ENCODE measurements around the gene RPA1. TPM values are rescaled to one million over a fixed set of nuclear protein-coding genes. Genes with fewer than 3 reads are reported as not detected.

Gene RPA1
- total RNA-seq, 1 donor from 2014 or later: 85.6 TPM

DNA sequence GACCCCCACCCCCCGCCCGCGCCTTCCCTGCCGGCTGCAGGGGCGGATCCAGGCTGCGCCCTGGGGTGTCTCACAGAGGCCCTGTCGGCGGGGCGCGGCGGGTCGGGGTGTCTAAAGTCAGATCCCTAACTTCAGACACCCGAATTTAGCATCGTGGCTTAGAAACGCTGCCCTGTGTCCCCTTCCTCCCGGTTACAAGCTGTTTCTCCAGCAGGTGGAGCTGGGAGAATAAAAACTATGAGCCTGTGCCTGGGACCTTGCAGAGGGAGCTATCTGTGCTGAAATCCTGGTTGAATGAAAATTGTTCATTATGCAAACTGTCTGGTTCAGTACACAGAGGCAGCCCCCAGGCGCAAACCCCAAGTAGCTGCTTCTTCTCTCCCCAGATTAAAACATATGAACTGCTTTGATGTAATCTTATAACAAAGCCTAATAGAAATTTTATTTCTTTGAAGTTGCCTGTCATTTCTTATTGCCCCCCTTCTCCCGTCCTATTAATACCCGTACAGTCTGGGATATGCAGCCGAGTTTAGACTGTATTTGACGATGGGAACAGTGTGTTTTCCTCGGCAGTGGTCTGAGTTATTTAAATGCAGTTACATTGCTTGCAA lies 79.0 kb downstream of the RPA1 start:
- DNase-seq (ENCODE audit: low spot score): peak; percentile 71

DNA sequence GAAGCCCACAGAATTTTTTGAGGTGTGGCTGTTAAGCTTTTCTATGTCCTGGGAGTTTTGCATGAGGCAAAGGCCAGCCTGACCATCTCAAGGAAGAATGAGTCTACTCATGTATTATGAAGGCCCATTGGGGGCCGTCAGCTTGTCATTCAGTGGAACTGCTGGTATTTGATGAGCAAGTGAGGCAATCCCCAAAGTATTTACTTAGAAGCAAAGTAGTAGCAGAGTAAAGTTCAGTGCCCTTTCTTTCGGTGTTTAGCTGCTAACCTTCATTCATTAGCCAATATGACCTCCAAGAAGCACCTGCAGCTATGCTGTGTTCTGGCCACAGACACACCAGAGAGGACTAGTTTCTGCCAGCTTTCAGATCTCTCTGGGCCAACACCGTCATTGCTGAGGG lies 80.2 kb downstream of the RPA1 start:
- DNase-seq (ENCODE audit: low spot score): no peak

DNA sequence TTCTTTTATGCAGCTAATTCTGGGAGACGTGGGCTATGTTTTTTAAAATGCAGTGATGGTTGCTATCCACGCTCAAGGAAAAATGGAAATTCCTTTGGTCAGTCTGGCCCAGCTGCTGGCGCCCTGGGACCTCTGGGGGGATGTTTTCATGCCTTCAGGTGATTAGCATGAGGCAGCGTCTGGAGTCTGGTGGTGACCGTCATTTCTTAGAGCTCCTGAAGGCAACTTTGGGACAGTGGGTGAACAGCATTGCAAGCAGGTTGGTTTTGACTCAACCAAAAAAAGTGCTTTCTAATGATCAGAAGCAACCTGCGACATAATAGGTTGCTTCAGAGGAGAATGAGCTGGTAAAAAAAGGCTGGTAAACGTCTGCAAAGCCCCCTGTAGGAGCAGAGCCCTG lies 82.3 kb downstream of the RPA1 start:
- no peak for DNase-seq (ENCODE audit: low spot score)

DNA sequence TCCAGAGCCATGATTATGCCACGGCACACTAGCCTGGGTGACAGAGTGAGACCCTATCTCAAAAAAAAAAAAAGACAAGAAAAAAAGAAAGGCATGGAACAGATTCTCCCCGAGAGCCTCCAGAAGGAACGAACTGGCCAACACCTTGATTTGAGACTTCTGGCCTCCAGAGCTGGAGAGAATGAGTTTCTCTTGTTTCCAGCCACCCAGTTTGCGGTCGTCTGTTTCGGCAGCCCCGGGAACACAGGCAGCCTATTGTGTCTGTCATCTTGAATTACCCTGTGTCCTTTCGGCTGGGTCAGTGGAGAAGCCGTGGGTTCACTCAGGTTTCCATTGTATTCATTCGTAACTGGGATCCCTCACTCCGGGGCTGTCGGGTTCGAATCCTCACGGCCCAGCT lies 83.9 kb downstream of the RPA1 start:
- DNase-seq (ENCODE audit: low spot score): no peak

DNA sequence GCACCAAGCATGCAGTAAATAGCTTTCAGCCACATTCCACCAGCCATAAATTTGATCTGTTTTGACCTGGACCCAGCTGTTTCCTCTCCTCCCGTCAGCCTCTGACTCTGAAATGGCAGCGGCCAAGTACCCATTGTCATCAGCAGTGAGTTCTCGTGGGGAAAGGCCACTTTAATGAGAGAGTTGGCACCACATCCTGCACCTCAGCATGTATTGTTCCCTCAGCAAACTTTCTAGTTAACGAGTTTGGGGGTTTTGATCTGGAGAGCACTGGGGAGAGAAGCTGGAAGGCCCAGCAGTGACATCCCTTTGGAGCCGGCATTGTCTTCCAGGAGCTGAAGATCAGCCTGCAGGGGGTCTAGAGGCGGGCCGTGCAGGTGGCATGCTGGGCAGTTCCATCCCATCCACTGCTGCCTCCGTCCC lies 84.9 kb downstream of the RPA1 start:
- DNase-seq (ENCODE audit: low spot score): no peak

DNA sequence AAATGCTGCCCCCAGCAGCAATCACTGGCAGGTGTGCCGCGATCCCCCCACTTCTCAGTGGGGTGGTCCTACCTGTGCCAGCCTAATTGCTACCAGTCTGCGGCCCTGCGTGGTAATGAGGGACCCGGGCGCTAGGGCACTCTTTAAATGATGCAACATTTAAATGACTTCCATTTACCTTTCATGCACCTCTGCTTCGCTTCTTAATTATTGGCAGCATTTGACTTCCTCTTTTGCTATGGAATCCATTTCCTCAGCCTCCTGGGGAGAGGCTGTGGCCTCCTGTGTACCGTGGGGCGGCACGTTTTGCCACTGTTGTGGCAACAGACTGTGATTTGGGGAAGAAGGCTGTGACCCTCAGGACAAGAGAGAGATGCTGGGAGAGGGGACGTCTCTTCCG lies 86.1 kb downstream of the RPA1 start:
- no peak for DNase-seq (ENCODE audit: low spot score)

DNA sequence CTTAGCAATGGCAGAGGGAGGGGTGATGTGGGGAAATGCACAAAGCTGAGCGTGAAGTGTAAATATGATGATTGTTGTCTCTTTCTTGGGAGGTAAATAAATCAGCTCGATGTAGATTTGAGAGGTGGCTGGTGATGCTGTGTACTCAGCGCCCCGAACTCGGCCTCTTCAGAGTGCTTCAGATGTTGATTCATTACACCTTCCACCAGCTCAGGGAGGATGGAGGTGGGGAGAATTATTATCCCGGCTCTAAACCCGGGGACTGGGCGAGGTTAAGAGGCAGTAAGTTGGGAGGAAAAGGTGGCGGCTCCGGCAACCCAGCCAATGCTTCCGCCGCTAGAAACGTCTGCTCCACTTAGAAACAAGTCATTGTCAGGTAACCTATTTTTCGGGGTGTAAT lies 86.5 kb downstream of the RPA1 start:
- DNase-seq (ENCODE audit: low spot score): no peak

DNA sequence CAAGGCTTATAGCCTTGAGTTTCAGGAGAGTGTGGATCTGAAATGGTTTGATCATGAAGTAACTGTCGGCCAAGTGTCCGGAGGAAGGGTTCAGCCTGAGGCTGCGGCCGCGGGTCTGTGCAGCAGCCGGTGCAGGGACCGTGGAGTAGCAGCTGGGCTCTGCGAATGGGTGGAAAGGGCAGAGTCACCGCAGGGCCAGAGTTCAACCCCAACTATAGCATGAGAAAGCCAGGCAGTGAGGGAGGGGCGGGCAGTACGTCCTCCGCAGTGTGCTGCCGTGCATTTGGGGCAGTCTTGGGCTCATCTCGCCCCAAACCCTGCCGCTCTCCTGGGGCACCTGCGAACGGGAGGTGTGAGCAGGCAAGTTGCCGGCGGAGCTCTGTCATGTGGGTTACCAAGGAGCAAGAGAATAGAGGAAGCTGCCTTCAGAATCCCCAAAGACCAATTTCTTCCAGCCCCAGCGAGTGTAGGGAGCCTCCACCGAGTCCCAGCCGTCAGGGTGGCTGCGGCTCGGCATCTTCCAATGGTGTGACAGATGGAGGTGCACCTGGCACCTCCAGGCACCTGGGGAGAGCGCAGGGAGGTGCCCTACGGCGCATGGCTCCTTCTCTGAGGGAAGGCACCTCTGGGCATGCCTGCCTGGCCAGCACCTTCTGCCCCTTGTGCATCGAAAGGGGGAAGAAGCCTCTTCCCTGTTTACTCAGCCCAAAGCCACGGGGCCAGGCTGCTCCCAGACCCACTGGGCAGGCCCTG lies 87.3 kb downstream of the RPA1 start:
- no peak for DNase-seq (ENCODE audit: low spot score)

DNA sequence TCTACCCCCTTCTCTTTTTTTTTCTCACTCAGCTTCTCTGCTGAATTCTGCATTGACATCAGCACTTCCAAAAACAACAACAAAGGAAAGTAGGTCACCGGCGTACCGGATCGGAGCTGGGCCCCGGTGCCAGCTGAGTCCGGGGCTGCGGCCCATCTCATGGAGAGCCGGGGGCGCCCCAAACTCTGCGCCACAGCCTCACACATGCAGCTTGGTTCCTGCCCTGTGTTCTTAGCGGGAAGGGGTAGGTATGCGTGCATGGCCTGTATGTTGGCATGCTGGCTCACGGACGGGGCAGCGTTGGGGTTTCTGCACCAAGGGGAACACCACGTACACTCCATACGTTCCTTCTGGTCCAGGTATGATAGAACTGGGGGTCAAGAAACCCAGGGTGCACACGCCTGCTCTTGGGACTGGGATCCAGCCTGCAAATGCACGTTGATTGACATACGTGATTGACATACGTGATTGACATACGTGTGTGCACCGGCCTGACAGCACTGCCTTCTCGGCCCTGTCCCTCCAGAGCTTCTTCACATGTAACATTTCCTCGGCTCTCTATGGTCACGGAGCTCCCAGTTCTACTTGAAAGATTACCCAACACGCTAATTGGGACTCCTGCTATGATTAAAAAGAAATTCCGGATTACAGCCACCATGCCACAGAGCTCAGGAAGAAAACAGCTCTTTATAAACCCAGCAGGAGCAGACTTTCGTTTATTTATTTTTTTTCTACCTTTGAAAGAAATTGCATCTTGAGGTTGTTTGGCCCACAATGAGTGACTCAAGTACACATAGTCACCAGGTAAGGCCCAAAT lies 88.7 kb downstream of the RPA1 start:
- no peak for DNase-seq (ENCODE audit: low spot score)

DNA sequence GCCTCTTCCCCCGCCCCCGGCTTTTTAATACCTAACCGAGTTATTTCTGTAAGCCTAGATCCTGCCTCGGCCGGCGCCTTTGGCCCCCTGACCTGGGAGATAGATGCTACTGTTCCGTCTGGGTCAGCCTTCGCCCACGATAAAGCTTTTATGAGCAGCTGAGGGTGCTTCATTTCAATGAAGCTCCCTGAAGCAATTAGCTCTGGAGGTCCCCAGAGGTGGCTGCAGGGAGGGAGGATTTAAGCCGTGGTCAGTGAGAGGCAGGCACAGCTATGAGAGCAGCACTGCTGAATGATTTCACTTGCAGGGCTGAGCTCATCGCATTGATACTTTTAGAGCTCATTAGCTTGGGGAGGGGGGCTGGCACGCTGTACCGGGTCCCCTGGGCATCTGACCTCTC lies 89.4 kb downstream of the RPA1 start:
- DNase-seq (ENCODE audit: low spot score): no peak

DNA sequence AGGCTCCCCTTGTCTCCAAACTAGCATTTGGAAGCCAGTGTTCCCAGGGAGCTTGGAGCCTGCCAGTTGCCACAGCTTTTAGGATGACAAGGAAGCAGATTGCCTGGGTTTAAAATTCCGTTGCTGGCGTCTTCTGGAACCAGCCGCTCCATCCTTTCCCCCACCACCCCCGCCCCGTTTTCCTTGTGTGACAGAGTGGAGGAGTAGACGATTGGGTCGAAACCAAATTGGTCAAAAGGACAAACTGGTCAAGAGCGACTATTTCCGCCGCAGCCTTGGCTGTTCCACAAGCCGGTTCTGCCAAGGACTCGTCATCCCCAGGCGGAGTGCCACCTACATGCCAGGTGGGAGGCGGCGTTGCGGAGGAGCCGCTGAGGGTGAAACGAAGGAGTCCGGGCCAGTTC lies 91.1 kb downstream of the RPA1 start:
- no peak for DNase-seq (ENCODE audit: low spot score)

DNA sequence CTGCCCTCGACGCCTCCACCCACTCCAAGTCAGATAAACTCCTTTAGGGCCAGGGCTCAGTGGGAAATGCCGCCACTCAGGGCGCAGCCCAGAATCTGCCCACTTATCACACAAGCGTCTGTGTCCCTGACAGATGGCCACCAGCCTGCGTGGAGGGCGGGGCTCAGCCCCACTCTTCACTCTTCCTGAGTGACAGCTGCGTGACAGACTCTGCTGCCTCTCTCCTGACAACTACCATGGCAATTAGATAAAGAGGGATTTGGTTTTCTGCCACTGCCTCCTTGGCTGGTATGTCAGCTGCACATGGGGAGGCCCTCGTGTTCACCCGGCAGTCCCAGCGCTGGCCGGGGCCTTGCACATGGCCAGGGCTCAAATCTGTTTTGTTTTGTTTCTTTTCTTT lies 99.2 kb downstream of the RPA1 start:
- DNase-seq (ENCODE audit: low spot score): no peak

DNA sequence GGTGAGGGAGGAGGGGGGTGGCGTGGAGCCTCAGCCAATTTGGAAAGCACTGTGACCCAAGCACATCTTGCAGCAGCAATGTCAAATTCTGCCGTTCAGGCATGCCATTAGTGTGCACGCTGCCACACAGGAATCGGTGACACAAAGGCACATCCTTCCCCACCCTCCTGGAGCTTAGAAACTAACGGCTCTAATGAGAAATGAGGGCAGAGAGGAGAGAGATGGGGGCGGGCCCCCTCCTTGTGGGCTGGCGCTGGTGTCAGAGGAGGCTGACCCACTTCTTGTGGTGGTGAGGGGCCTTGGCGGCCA lies 100.5 kb downstream of the RPA1 start:
- DNase-seq (ENCODE audit: low spot score): no peak

DNA sequence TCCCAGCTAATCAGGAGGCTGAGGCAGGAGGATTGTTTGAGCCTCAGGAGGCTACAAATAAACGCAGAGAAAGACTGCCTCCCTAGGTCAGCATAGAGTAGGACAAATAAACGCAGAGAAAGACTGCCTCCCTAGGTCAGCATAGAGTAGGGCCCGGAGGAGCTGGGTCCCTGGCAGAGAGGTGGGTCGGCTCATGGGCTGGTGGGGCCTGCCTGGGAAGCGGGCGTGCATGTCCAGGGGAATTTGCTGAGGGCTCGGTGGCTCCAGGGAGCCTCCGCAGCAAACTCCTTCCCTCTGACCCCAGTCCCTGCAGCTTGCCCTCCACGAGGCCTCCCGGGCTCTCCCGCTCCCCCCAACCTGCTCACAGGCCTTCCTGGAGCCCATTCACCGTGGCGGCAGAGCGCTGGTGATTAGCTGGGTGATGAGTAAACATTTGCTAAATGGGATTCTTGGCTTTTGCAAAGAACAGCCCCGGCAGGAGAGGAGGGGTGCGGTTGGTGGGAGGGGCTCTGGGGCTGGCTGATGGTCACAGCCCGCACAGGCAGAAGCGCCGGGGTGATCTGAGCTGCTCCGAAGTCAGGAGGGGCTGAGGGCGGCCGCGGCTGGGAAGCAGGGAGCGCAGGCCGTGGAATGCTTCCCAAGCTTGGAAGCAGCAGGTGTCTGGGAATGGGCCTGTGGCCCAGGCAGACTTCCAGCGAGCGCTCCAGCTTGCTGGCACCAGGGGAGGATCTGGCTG lies 102.2 kb downstream of the RPA1 start:
- no peak for DNase-seq (ENCODE audit: low spot score)

DNA sequence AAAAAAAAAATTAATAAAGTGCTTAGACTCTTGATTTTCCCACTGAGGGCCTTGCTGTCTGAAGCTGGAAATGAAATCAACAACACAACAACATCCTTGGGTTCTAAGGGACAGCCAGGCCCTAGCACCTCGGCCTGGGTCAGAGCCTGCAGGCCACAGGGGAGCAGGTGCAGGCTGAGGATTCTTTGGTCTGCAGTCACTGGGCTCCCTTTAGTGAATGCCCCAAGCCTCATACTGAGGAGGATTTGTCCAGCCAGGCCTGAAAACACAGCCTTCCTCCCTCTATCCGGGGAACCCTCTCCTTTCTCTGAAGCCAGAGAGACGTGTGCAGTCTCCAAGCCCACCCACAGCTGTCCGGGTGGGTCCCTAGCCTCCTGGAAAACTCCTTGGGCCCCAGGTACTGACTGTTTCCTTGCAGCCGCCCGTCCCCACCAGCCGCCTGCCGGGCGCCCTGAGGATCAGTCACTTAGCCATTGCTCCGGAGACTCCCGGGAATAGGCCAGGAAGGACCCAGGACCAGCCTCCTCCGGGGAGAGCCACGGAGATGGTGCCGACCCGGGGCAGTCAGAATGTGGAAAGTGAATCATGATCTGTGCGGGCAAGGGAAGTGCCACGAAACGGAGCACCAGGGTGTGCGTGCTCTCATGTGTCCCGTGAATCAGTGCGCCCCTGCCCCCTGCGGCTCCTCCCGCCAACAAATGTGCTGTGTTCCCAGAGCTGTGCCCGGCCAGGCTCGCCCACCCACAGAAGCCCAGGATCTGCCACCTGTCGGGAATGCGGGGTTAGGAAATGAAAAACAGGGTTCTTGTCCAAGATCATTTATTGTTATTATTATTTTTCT lies 104.3 kb downstream of the RPA1 start:
- no peak for DNase-seq (ENCODE audit: low spot score)

DNA sequence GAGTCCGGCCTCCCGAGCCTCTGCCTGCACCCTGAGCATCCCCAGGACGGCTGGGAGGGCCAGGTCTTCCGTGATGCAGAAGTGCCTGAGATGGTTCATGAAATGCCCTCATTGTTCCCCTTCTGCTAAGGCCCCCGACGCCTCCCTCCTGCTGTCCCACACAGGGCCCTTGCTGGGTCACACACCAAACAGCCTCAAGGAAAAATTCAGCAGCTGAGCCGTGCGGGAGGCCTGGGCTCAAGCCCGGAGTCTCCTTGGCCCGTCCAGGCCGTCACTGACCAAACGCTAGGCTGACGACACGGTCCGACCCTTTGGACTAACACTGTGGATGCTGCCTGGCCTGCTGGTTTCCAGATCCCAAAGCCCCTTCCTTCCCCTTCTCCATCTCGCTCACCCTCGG lies 105.1 kb downstream of the RPA1 start:
- DNase-seq (ENCODE audit: low spot score): no peak

DNA sequence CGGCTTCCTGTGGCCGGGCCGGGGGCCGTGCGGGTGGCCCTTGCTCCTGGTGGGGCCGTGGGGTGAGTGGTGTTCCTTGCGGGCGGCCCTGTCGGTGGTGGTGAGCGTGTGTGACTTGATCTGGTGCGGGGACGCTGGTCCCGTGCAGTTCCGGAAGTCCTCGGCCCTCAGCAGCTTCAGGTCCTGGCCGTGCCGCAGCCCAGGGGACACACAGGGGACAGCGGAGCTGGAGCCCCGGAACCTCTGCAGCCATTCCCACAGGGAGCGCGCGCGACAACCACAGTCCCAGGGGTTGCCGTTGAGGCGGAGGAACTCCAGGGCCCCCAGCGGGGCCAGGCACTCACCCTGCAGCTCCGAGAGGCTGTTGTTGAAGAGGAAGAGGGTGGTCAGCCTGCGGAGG lies 107.0 kb downstream of the RPA1 start:
- no peak for DNase-seq (ENCODE audit: low spot score)

DNA sequence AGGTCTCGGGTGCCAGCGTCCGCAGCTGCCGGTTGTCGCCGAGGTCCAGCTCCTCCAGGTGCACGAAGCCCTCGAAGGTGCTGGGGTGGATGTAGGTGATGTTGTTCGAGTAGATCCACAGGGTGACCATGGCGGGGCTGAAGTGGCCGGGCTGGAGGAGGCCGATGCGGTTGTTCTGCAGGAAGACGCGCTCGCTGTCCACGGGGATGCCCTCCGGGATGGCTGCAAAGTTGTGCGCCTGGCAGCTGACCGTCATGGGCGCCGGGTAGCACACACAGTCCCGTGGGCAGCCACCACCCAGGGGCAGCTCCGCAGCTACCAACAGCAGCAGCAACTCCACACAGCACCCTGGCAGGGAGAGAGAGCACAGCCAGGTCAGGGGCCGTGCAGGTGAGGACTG lies 107.7 kb downstream of the RPA1 start:
- DNase-seq (ENCODE audit: low spot score): no peak

DNA sequence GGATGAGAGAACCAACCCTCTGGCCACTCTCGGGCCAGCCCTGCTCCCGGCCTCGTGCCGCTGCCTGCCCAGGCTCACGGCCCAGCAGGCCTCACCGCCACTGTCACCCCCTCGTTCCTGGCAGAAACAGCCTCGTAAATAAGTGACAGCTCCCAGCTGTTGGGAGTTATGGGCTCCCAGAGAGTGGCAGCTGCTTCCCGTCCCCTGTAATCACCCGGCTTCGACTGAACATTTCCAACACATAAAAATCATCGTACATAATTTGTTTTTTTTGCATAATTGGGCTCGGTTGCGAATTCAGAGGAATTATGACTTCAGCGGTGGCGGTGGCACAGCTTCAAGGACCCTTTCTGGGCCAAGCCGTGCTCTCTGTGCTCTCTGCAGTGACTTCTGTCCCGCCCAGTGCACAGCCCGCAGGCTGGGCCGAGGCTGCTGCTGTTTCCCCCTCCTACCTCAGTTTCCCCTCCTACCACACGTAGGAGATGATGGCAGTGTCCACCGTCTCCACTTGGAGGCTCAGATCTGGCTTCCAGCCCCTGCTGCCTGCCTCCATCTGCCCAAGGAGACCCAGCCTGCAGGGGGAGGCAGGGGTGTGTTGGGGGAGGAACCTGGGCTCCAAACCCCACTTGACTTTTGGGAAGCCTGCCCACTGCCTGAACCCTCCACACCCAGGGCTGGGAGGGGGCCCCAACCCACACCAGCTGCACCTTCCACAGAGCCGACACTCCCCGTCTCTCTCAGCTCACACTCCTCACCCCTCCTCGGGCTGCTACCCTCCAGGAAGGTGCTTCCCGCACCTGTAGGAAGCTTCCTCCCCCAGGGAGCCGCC lies 110.4 kb downstream of the RPA1 start:
- DNase-seq (ENCODE audit: low spot score): no peak

DNA sequence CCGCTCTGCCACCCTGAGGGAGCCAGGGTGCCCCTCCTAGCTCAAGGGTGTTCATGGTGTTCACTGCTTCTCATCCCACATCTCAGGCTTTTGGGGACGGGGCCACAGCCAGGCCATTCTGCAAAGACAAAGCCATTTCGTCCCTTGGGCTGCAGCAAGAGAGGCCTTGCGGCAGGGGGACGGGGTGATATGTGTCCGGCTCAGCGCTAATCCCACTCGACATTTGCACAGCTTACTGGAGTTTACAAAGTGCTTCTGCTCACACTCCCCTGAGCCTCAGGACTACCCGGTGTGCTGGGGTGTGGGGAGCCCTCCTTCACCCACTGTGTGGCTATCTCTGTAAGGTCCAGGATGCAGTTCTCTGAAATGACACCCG lies 111.0 kb downstream of the RPA1 start:
- DNase-seq (ENCODE audit: low spot score): no peak

Data from mucosa of gallbladder (tissue), 1 donor.